GM21825 (cell line): ENCODE data around the gene KCNT2.
"Not testable (repeated sequence)": the region's sequence is repeated elsewhere in the genome, so short reads cannot be mapped to it uniquely, and the experiment has no call there.

Experiments used
- ATAC-seq: cut with Tn5 transposase; IDR thresholded peaks from one replicate; pipeline ENCODE4 v1.9.1; 2021; ENCODE audit warnings: mild to moderate bottlenecking, moderate library complexity; ENCODE audit not compliant: unreplicated experiment

KCNT2 gene

GRCh38 chr1:196590959-196591358, 17.3 kb downstream of the KCNT2 start:
- no peak for ATAC-seq

- ATAC-seq, result no peak
These were observed 18.1 kb downstream of the KCNT2 start for GRCh38 chr1:196590012-196590708.

- ATAC-seq, result no peak
These were observed 23.5 kb downstream of the KCNT2 start for GRCh38 chr1:196584696-196585095.

GRCh38 chr1:196577386-196577785, 30.9 kb downstream of the KCNT2 start:
- ATAC-seq, result no peak

- ATAC-seq, result no peak
These were observed 35.0 kb downstream of the KCNT2 start for GRCh38 chr1:196573226-196573625.

DNA sequence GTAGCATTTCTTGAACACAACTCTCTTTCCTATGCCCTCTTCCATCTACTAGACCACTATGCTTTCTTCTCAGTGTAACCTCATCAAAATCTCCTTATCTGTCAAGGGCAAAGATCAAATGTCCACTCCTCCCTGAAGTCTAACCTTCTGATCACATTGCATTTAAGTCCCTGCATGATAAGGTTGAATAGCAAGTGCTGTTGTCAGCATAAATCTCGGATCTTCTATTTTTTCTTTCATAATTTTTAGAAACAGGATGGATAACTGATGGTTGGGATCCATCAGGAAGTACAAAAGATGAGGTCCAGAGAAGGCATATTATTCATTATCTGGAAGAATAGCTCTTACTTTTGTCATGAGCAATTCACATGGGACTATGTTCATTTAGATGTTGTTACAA, 41.0 kb downstream of the KCNT2 start:
- no peak for ATAC-seq

DNA sequence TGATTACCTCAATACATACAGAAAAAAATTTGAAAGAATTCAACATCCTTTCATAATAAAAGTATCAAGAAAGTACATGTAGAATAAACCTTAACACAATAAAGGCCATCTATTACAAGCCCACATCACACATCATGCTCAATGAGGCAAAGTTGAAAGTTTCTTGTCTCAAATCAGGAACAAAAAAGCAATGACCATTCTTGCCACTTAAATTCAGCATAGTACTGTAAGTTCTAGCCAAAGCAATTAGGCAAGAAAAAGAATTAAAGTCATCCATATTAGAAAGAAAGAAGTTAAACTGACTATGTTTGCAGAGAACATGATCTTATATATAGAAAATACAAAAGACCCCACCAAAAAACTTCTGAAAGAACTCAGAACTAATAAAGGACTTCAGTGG, 44.5 kb downstream of the KCNT2 start:
- ATAC-seq, result no peak

DNA sequence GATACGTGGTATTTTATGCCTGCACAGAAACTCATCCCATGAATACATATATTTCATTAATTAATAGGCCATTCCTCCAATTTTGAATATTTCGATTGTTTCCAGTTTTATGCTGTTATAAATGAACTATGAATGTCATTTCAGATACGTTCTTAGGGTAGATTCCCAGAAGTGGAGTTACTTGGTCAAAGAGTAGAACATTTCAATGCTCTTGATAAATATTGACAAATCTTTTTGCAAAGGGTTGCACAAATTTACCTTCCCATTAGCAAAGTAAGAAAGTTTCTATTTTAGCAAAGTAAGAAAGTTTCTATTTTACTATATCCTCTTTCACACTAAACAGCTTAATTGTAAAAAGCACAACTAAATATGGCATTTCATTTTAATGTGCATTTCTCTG, 48.9 kb downstream of the KCNT2 start:
- no peak for ATAC-seq

DNA sequence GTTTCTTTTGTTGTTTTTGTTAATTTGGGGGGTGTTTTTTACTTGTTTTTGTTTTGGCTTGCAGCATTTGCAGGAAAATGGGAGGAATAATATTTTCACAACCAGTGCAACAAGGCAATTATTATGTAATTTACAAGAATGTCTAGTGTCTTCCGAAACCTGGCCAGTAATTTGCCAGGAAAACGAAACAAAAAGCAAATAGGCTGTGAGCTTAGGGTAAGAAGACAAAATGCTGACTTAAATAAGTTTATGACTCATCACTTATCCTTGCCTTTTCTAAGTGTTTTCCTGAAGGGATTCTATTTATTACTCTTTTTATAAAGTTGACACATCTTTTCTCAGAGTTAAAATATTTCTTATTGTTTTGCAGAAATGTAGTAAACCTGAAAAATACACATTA, 49.8 kb downstream of the KCNT2 start:
- no peak for ATAC-seq

- ATAC-seq, result no peak
These were observed 50.4 kb downstream of the KCNT2 start for GRCh38 chr1:196557797-196558196.

DNA sequence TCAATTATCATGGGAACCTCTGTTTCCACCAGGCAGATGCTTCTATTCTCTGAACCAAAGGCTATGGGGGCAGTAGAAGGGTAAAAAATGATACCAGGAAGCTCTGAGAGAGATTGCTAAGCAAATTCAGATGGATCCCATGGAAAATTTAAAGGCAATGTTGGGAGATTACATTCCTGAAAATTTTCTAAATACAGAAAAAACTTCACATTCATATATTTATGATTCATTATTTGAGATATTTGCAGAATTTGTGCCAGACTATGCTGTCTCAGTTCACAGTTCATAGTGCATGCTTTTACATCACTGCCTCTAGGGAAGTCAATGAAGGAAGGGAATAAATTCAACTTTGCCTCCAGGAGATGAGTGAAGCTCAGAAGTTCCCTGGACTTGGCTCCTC, 57.5 kb downstream of the KCNT2 start:
- ATAC-seq, result no peak

DNA sequence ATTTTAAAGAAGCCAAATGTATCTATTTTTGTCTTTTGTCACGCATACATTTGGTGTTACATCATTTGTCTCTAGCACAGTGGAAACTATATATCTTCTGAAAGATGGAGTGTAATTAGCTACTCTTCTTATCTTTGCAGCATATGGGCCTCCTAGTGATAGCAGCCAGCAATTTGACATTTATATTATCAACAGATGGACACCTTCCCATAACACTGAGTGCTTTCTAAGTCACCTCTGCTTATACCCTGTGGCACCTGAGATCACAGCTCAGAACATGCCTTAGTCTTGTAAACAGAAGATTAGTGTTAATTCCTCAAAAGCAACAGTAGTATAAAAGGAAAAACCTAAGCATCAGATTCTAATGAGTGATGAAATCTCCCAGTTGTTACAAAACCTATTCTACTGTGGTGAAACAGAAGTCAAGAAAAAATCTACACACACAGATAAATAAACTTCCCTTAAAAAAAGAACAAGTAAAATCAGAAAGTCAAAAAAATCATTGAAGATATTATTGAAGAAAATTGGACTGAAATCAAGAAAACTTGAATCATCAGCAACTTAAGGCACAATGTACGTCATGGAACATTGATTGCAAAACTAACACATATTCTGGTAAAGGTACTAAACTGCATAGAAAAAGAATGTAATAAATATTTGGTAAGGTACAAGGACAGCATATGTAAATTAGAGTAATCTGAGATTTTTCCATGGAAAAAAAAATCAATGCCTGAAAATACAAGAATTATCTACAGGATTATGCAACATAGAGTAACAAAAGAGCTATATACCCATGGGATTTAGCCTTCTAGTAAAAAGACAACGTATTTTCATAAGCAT, 61.7 kb downstream of the KCNT2 start:
- ATAC-seq, result no peak

DNA sequence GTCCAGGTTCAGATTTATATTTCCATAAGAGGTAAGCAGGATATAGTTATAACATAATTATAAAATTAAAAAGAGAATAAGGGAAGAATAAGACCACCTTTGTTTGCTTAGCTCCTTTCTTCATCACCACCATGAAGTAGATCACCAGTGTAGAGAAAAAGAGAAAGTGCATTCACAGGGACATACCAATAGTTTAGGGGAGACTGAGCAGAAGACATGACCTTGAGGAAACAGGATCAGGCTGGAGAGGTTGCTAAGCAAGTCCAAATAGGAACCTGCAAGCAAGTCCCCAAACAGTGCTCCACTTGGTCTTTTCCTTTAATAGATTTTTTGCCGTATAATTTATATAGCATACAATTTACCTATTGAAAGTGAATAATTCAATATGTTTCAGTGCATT, 63.0 kb downstream of the KCNT2 start:
- no peak for ATAC-seq

DNA sequence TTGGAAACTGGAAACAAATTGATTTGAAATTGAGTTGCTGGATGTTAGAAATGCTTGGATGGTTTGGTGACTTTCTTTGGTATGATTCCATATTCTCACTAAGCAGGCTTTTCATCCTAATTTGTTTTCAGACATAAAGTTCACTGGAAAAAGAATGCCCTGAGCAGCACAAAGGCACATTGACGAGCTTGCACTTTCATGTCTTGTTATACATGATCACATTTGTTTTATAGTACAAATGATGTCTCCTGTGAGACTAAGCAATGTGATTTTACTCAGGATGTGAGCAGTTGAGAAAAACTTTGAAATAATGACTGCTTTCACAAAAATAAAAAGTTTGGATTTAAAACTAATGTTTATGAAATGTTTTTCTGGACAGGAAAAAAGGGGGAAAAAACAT, 63.6 kb downstream of the KCNT2 start:
- no peak for ATAC-seq

- no peak for ATAC-seq
These were observed 64.4 kb downstream of the KCNT2 start for GRCh38 chr1:196543833-196544232.

- ATAC-seq, result no peak
These were observed 69.8 kb downstream of the KCNT2 start for GRCh38 chr1:196538473-196538872.

- ATAC-seq, result no peak
These were observed 72.5 kb downstream of the KCNT2 start for GRCh38 chr1:196535727-196536126.

DNA sequence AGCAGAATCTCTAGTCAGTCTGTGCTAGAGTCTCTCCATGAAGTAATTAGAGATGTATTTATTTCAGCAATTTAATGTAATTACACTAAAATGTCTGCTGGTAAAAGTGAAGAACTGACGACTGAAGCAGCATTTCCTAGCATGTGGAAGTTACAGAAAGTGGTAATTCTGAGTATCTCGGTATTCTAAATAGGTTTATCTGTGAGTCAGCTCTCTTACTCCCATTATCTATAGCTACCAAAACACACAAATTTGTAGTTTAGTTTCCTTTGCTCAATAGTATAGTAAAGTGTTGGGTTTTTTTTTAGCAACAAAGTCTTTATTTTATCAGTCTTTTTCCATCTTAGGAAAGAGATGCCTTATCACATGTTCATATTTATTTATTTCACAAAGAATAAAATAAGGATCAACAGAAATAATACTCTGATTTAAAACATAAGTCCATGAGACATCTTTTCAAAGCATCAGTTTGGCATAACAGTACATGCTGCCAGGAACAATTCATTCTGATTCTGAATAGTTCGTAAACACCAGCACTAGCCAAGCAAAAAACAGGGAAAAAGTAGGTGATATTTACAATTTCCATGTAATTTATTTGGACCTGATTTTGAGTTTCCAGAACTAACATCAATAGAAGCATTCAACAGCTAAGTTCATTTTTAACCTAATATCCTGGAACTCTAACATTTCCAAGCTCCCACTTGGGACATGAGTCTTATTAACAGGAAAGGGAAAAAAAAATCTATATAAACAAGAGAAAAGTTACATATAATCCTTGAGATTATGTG, 76.3 kb downstream of the KCNT2 start:
- no peak for ATAC-seq

DNA sequence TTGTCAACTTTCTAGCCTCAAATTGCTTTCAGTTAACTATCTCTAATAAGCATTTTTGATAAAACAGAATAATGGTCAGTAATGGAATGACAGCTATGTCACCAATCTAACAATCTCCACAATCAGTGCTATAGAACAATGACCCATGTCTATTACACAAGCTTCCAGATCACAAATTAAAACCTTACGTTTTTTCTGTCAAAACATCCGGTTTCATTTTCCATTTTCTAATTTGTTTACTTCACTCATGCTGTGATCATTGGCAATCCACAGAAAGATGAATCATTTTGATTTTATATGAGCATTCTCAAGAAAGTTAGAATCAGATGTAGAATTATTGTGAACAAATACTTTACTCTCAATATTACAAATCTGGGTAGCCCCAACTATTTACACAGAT, 80.3 kb downstream of the KCNT2 start:
- no peak for ATAC-seq

DNA sequence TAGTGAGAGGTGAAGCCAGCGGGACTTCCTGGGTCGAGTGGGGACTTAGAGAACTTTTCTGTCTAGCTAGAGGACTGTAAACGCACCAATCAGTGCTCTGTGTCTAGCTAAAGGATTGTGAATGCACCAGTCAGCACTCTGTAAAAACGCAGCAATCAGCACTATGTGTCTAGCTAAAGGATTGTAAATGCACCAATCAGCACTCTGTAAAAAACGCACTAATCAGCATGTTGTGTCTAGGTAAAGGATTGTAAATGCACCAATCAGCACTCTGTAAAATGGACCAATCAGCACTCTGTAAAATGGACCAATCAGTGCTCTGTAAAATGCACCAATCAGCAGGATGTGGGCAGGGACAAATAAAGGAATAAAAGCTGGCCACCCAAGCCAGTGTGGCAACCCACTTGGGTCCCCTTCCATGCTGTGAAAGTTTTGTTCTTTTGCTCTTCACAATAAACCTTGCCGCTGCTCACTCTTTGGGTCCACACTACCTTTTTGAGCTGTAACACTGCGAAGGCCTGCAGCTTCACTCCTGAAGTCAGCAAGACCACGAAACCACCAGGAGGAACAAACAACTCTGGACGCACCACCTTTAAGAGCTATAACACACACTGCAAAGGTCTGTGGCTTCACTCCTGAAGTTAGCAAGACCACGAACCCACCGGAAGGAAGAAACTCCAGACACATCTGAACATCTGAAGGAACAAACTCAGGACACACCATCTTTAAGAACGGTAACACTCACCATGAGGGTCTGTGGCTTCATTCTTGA, 85.5 kb downstream of the KCNT2 start:
- not testable (repeated sequence) for ATAC-seq

DNA sequence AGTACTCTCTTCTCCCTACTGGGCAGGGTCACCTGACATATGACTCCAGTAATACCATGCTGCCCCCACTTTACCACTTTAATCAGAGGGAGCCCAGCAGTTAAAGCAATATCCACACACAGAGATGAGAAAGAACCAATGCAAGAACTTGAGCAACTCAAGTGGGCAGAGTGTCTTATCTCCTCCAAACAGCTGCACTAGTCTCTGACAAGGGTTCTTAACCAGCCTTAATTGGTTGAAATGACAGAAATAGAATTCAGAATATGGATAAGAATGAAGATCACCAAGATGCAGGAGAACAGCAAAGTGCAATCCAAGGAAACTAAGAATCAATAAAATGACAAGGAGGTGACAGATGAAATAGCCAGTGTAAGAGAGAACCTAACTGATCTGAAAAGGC, 91.0 kb downstream of the KCNT2 start:
- no peak for ATAC-seq
